ENCODE results near the gene TCF7L1. TPM values are rescaled to one million over a fixed set of nuclear protein-coding genes. Genes with fewer than 3 reads are reported as not detected.

TCF7L1 gene
- total and polyA plus RNA-seq, 2 of the 13 experiments (the other 11 are each of a cell fraction or from before 2014, with no cell fraction given), result 0.04 to 0.15 TPM

GRCh38 chr2:85324639-85325465 lies 191.7 kb downstream of the TCF7L1 start (continued):
- TF ChIP-seq ZHX1 (CRISPR knock-in tag; IDR thresholded peaks at IDR 0.05; ENCODE audit: low read depth) (peak; percentile 75; the same call in 1 of the 2 replicates), TARDBP (CRISPR knock-in tag; IDR thresholded peaks at IDR 0.05) (peak; percentile 93), ATF3 (CRISPR knock-in tag; IDR thresholded peaks at IDR 0.05) (no peak; the same call in 1 of the 2 replicates), ZNF616 (CRISPR knock-in tag; IDR thresholded peaks at IDR 0.05; ENCODE audit: low read depth) (no peak), LCORL (IDR thresholded peaks at IDR 0.05) (no peak), LCORL (CRISPR knock-in tag; IDR thresholded peaks at IDR 0.05) (peak; percentile 83), TFE3 (CRISPR knock-in tag; IDR thresholded peaks at IDR 0.05) (peak; percentile 94), FOXO4 (CRISPR knock-in tag; conservative IDR thresholded peaks at IDR 0.05) (0 out of 2 replicates have a peak, but pooled peaks have one; percentile 65), ZNF280B (CRISPR knock-in tag; IDR thresholded peaks at IDR 0.05; ENCODE audit: borderline replicate concordance) (no peak), ZNF770 (CRISPR knock-in tag; IDR thresholded peaks at IDR 0.05) (no peak), ZNF674 (CRISPR knock-in tag; IDR thresholded peaks at IDR 0.05; ENCODE audit: low read depth) (no peak), MXD4 (CRISPR knock-in tag; IDR thresholded peaks at IDR 0.05) (peak; percentile 65), ASH2L (IDR thresholded peaks at IDR 0.05; ENCODE audit: insufficient read length, low read depth, low read length) (no peak), DMAP1 (CRISPR knock-in tag; IDR thresholded peaks at IDR 0.05) (peak; percentile 64; the same call in 1 of the 2 replicates), ZNF510 (CRISPR knock-in tag; IDR thresholded peaks at IDR 0.05; ENCODE audit: low read depth) (no peak), ZNF567 (CRISPR knock-in tag; IDR thresholded peaks at IDR 0.05; ENCODE audit: borderline replicate concordance) (no peak), ETS1 (CRISPR knock-in tag; IDR thresholded peaks at IDR 0.05) (no peak)

All from HepG2 (cell line).